Right renal pelvis (tissue), 4 donors: ENCODE measurements around the gene IFNLR1. TPM values are rescaled to one million over a fixed set of nuclear protein-coding genes. Genes with fewer than 3 reads are reported as not detected.

Experiments used
- DNase-seq, 4 donors: peaks; one replicate each; pipeline ENCODE4 v3.0.0-alpha.2; 2013; ENCODE audit warnings: low read depth in 4 of 4, low spot score in 3 of 4, missing footprints in 1 of 4
- polyA plus RNA-seq, 4 donors: library from polyadenylated mRNA; unstranded; fragments of 120-200 nt; gene quantifications; one replicate each; pipeline ENCODE4 v1.2.1, GENCODE V29; 2013; ENCODE audit not compliant: insufficient read length in 4 of 4

Gene IFNLR1
- polyA plus RNA-seq, 4 donors: 3.9 to 7.0 (median 5.1) TPM

DNA sequence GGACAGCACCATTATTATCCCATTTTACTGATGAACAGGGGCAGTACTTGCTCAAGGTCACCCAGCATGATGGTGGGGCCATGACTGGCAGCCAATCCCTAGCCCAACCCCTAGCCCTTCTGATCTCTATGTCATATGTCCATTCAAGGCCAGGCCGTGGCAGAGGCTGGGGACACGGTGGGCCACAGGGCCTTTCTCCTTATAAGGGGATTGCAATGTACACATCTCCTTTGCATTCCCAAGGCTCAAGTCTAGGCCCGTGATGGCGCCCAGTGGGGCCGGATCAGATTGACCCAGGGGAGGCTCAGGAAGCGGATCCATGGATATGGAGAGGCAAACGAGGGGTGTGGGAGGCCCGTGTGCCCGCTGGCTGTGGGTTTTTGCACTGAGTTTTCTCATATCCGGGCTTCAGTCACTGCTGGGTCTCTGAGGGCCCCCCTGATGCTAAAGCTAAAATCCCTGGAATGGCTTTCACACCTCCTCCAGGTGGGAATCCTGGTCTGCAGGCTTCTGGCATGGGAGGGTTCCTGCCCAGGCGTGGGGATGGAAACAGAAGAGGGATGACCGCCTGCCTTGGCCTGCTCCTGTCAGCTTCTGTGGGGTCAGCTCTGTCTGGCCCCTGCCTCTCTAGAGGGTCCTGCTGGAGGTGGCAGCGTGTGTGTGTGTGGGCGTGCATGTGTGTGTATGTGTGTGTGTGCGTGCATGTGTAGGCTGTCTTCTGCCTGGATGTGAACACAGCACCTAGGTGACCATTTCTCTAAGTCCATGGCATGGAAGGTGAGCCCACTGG lies 77.2 kb downstream of the IFNLR1 start:
- no peak for DNase-seq

DNA sequence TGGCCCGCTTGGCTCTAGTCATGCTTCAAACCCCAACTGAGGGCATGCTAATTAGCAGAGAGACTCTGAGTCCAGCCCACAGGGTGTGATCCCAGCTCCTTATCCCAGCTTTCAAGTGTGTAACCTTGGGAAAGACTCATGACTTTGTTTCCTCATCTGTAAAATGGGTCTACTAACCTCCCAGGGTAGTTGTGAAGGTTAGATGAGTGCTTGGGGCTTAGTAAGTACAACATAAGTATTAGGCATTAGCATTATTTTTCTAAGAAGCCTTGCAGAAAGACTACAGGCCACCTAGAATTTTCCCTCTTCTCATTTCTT lies 78.0 kb downstream of the IFNLR1 start:
- no peak for DNase-seq

GRCh38 chr1:24108334-24109165 lies 78.5 kb downstream of the IFNLR1 start:
- DNase-seq: no peak

- DNase-seq: no peak
These were observed 79.5 kb downstream of the IFNLR1 start for GRCh38 chr1:24107462-24108138.

DNA sequence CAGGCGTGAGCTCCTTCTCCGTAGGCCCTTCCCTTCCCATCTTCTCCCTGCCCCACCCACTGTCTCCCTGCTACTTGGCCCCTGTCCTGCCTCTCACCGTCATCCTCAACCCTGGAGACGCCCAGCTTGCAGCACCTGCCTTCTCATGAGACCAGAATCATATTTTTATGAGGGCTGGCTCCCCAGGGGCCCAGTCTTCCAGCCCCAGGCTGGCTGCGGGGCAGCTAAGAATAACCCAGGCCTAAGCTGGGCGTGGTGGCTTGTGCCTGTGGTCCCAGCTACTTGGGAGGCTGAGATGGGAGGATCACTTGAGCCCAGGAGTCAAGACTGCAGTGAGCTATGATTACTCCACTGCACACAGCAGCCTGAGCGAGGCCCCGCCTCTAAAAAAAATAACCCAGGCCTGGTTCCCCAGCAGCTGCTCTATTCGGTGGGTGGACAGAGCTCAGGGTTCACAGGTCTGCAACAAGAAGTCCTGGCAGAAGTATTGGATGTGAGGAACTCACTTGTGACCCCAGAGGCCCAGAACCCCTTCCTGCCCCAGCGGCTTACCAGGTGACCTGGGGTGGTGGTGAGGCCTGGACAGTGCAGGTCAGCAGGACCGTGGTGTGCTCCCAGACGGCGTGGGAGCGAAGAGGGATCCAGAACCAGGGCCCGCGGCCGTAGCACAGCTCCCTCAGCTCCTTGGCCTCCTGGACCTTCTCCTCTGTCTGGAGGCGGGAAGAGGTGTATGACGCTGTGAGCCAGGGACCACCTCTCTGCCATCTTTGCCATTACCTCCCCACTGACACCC lies 81.5 kb downstream of the IFNLR1 start:
- no peak for DNase-seq

DNA sequence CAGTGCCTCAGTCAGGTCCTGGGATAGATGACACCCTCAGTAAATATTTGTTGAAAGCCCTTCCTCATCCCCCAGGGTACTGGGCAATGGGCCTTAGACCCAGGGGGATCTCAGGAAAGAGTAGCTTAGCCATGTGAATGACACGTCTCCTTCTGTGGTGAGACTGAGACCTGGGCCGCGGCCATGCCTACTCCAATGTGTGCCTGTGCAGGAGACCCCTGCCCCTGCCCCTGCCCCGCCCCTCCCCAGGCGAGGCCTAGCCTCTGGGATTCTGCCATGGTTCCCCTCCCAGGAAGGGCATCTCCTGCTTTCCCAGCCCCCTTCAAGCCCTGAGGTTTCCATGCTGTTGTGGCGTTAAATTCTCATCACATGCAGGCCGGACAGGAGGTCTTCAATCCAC lies 82.2 kb downstream of the IFNLR1 start:
- no peak for DNase-seq

Other genes with a start within 250 kb of the IFNLR1 start
- gene PNRC2, start 227.5 kb downstream of the IFNLR1 start, polyA plus RNA-seq: 100 to 1,000 TPM; 199 to 236 (median 217) TPM
- 100 to 1,000 TPM; 190 to 234 (median 213) TPM for gene SRSF10, start 207.0 kb downstream of the IFNLR1 start, polyA plus RNA-seq
- 10 to 100 TPM; 21.5 to 27.1 (median 22.8) TPM for gene MYOM3, start 75.2 kb downstream of the IFNLR1 start, polyA plus RNA-seq
- 1 to 10 TPM; 2.9 to 4.8 (median 3.4) TPM for gene IL22RA1, start 44.1 kb downstream of the IFNLR1 start, polyA plus RNA-seq
- gene GRHL3, start 132.1 kb upstream of the IFNLR1 start, polyA plus RNA-seq: 10 to 100 TPM in 1 of 4 donors, 1 to 10 TPM in 3; 2.1 to 12.1 (median 4.9) TPM
- 10 to 100 TPM; 10.3 to 13.6 (median 12.1) TPM for gene STPG1, start 226.5 kb upstream of the IFNLR1 start, polyA plus RNA-seq
- gene NIPAL3, start 228.5 kb upstream of the IFNLR1 start, polyA plus RNA-seq: 10 to 100 TPM; 20.1 to 23.0 (median 21.3) TPM